Keratinocyte (primary cell): Measurements from ENCODE around the gene OPRL1.

Experiments
- EZH2 ChIP-seq: IDR thresholded peaks from one replicate; pipeline ENCODE4 v1.6.1; 2012; ENCODE audit warnings: inconsistent platforms, mild to moderate bottlenecking, low read length, moderate library complexity
- TF ChIP-seq, protein P1 (sequence below), 3 experiments: IDR thresholded peaks in 1 of 3; conservative IDR thresholded peaks in 1 of 3; optimal IDR thresholded peaks in 1 of 3; 2 replicates in 2 of 3; 3 replicates in 1 of 3; pipeline versions ENCODE3 to v1.5.1; 2011; ENCODE audit warnings: low read length in 3 of 3, mild to moderate bottlenecking in 3 of 3, moderate library complexity in 2 of 3, control low read depth in 1 of 3, inconsistent platforms in 1 of 3; ENCODE audit not compliant: insufficient read depth in 2 of 3; ENCODE audit errors: extremely low read depth in 1 of 3

DNA sequence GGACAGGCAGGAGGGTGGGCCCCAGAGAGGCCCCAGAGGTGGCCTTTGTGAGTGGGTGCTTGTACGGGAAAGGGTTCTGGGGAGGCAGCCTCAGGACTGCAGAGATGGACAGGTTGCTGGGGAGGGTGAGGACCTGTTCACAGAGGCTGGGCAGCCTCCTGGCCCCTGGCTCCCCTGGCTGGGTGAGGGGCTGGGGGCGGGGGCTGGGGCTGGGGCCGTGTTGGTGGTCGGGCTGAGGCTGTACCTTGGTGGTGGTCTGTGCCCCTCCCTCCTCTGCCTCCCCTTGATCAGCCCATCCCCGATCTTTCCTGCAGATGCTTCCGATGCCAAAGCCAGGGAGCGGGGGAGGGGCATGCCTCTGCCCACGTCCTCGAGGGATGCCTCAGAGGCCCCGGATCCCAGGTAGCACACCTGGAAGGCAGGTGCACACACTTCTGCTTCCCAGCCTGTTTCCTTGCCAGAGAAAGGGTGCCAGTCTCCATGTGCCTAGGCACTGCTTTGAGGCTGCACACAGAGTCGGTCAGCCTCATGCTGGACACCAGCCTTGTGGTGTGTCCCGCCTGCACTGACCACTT lies 12.1 kb upstream of the OPRL1 start:
- TF ChIP-seq EZH2, result no peak
- TF ChIP-seq, protein P1, sequence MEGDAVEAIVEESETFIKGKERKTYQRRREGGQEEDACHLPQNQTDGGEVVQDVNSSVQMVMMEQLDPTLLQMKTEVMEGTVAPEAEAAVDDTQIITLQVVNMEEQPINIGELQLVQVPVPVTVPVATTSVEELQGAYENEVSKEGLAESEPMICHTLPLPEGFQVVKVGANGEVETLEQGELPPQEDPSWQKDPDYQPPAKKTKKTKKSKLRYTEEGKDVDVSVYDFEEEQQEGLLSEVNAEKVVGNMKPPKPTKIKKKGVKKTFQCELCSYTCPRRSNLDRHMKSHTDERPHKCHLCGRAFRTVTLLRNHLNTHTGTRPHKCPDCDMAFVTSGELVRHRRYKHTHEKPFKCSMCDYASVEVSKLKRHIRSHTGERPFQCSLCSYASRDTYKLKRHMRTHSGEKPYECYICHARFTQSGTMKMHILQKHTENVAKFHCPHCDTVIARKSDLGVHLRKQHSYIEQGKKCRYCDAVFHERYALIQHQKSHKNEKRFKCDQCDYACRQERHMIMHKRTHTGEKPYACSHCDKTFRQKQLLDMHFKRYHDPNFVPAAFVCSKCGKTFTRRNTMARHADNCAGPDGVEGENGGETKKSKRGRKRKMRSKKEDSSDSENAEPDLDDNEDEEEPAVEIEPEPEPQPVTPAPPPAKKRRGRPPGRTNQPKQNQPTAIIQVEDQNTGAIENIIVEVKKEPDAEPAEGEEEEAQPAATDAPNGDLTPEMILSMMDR (optimal IDR thresholded peaks at IDR 0.05 in 1 of 3, IDR thresholded peaks at IDR 0.05 in 1 of 3, conservative IDR thresholded peaks at IDR 0.05 in 1 of 3; ENCODE audit: extremely low read depth in 1 of 3, insufficient read depth in 2 of 3, low read length in 3 of 3), result no peak
